Glutamatergic neuron (in vitro differentiated cells): ENCODE data around the gene FBXL5. TPM values are rescaled to one million over a fixed set of nuclear protein-coding genes. Genes with fewer than 3 reads are reported as not detected.

ENCODE experiments used
- DNase-seq: peaks from one replicate; pipeline ENCODE4 v3.0.0; 2022
- H3K27ac Mint-ChIP-seq: one replicate; pipeline ENCODE4 v1.8.0; 2020; ENCODE audit warnings: mild to moderate bottlenecking, mixed read lengths, inconsistent platforms; ENCODE audit not compliant: unreplicated experiment
- H3K27me3 Mint-ChIP-seq: one replicate; pipeline ENCODE4 v1.8.0; 2020; ENCODE audit warnings: mild to moderate bottlenecking, moderate library complexity, mixed read lengths, inconsistent platforms; ENCODE audit not compliant: unreplicated experiment
- H3K36me3 Mint-ChIP-seq: one replicate; pipeline ENCODE4 v1.8.0; 2020; ENCODE audit warnings: mild to moderate bottlenecking, mixed read lengths, inconsistent platforms; ENCODE audit not compliant: unreplicated experiment
- H3K4me1 Mint-ChIP-seq: one replicate; pipeline ENCODE4 v1.8.0; 2020; ENCODE audit warnings: mild to moderate bottlenecking, low read depth, mixed read lengths, inconsistent platforms; ENCODE audit not compliant: unreplicated experiment
- H3K4me3 Mint-ChIP-seq: one replicate; pipeline ENCODE4 v1.8.0; 2020; ENCODE audit warnings: mild to moderate bottlenecking, mixed read lengths, inconsistent platforms; ENCODE audit not compliant: unreplicated experiment
- H3K9me3 Mint-ChIP-seq: one replicate; pipeline ENCODE4 v1.8.0; 2020; ENCODE audit warnings: mild to moderate bottlenecking, moderate library complexity, mixed read lengths, inconsistent platforms; ENCODE audit not compliant: unreplicated experiment
- total RNA-seq: library from RNA; stranded (reverse); fragmentation: NEBNext Ultra II Directional; extraction: Animal tissue kit (Norgen Biotek cat#: 25700); gene quantifications from one replicate; pipeline ENCODE4 v1.2.1, GENCODE V29; 2021; ENCODE audit not compliant: unreplicated experiment
- TF ChIP-seq, protein P1 (sequence below): fragments of 200-600 bp; sonication (generic); IDR thresholded peaks from one replicate; pipeline ENCODE4 v1.5.0; 2021; ENCODE audit not compliant: partially characterized antibody, unreplicated experiment

The FBXL5 gene
- total RNA-seq, 1 donor from 2014 or later, result 62.2 TPM

DNA sequence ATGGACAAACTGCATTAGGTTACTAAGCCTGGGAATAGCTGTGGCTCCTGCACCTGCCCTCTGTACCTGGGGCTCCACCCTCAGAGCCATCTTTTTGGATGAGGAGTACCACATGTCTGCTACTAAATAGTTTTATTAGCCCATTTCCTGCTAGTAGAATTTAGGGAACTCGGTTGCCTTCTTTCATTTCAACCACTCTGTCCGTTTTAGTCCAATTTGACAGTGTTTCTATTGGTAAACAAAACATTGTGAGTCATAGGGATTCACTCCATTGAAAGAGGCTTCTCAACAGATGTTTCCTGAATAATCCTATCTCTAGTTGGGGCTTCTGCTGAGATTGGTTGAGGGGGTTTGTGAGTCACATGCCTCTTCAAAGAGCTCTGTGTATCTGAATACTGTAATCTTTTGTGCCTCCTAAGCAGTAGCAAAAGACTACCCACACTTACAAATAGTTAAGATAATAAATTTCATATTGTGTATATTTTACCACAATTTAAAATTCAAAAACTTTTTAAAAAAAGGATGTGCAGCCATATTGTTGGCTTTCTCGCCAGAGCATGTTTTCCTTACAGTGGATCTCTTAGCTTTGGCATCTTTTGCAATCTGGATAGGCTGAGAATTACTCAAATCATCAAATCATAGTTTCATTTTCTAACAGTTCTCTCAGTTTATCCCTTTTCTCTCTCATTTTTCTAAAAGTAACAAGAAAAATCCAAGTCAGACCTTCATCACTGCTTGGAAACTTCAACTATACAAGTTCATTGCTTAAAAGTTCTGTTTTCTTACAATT lies 36.4 kb upstream of the FBXL5 start:
- H3K4me1 Mint-ChIP-seq, result no peaks in the 10 kb centered on the region
- H3K36me3 Mint-ChIP-seq, result no peaks in the 10 kb centered on the region
- no peaks in the 10 kb centered on the region for H3K27me3 Mint-ChIP-seq
- H3K9me3 Mint-ChIP-seq, result peaks cover 4% of the 10 kb centered on the region
- no peak overlapping the region for H3K27ac Mint-ChIP-seq
- H3K4me3 Mint-ChIP-seq, result no peak overlapping the region
- no peak for DNase-seq
- TF ChIP-seq, protein P1, sequence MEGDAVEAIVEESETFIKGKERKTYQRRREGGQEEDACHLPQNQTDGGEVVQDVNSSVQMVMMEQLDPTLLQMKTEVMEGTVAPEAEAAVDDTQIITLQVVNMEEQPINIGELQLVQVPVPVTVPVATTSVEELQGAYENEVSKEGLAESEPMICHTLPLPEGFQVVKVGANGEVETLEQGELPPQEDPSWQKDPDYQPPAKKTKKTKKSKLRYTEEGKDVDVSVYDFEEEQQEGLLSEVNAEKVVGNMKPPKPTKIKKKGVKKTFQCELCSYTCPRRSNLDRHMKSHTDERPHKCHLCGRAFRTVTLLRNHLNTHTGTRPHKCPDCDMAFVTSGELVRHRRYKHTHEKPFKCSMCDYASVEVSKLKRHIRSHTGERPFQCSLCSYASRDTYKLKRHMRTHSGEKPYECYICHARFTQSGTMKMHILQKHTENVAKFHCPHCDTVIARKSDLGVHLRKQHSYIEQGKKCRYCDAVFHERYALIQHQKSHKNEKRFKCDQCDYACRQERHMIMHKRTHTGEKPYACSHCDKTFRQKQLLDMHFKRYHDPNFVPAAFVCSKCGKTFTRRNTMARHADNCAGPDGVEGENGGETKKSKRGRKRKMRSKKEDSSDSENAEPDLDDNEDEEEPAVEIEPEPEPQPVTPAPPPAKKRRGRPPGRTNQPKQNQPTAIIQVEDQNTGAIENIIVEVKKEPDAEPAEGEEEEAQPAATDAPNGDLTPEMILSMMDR, result no peak

DNA sequence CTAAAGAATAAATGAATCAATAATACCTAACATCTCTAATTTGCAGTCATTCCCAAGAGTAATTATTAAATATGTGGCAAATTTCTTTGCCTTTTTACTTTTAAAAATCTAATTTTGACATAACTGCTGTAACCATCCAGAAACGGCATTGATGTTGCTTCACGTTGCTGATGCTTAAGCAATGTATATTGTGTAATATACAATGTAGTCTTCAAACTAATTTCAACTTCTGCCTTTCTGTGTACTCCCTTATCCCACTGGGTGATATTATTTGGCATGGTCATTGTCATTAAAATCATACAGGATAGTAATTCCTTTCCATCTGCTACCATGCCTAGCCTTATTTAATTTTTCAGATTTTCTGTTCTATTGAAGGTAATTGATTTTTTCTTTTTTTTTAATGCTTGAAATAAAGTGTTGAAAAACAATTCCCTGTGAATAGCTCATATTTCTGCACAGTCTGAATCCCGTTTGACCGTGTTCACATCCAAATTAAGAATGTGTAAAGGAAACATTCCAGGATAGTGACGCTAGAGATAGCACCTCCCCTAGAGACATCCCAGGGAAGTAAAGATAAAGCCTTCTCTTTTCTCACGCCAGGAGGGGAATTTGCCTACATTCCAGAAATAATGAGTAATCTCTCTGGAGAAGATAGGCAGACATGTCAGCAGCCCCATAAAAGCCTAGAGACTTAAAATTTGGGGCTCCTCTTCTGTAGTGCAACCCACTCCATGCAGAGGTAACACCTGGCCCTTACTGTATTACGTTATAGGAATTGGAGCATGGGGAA lies 35.1 kb upstream of the FBXL5 start:
- Mint-ChIP-seq H3K36me3 (no peaks in the 10 kb centered on the region), H3K27me3 (no peaks in the 10 kb centered on the region), H3K4me1 (no peaks in the 10 kb centered on the region), H3K4me3 (no peak overlapping the region), H3K27ac (no peak overlapping the region), H3K9me3 (peaks cover 4% of the 10 kb centered on the region)
- no peak for DNase-seq
- TF ChIP-seq, protein P1, result no peak

DNA sequence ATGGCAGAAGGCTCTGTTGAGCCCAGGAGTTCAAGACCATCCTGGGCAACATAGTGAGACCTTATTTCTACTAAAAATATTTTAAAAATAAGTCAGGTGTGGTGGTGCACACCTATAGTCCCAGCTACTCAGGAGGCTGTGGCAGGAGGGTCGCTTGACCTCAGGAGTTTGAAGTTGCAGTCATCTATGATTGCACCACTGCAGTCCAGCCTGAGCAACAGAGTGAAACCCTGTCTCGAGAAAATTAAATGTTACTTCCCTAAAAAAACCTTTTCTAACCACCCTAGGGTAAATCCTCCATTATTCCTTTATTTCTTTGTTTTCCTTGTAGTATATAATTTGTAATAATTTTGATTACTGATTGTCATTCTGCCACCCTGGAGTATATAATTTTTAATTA lies 34.4 kb upstream of the FBXL5 start:
- H3K27me3 Mint-ChIP-seq, result no peaks in the 10 kb centered on the region
- H3K9me3 Mint-ChIP-seq, result peaks cover 4% of the 10 kb centered on the region
- H3K4me3 Mint-ChIP-seq, result no peak overlapping the region
- TF ChIP-seq, protein P1, result no peak
- H3K36me3 Mint-ChIP-seq, result no peaks in the 10 kb centered on the region
- H3K4me1 Mint-ChIP-seq, result no peaks in the 10 kb centered on the region
- DNase-seq, result no peak
- H3K27ac Mint-ChIP-seq, result no peak overlapping the region

DNA sequence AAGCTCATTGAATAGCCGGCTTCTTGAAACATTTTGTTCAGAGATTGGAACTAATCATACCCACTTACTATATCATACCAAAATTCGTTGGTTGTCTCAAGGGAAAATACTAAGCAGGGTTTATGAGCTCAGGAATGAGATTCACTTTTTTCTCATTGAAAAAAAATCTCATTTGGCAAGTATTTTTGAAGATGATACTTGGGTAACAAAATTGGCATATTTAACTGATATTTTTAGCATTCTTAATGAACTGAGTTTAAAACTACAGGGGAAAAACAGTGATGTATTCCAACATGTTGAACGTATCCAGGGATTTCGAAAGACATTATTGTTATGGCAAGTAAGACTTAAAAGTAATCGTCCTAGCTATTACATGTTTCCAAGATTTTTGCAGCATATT lies 32.9 kb upstream of the FBXL5 start:
- Mint-ChIP-seq H3K36me3 (no peaks in the 10 kb centered on the region), H3K9me3 (peaks cover 2% of the 10 kb centered on the region), H3K4me3 (no peak overlapping the region), H3K27me3 (no peaks in the 10 kb centered on the region), H3K27ac (no peak overlapping the region), H3K4me1 (peaks cover 6% of the 10 kb centered on the region)
- no peak for DNase-seq
- TF ChIP-seq, protein P1, result no peak

DNA sequence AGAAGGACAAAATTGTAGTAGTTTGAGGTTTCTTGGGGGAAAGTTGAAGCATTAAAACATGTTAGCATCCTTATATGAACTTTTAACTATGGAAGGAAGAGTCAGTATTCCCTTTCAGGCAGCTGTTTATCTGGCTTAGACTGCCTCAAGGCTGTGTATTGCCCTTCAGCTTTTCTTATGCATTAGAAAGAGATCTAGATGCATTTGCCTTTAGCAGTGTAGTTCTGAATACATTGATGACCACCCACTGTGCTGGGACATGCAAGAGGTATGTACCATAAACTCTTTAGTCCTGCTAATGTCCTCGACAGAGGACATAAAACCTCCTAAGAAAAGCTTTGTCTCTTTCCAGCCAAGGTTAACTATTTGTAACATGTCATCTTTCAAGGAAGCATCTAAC lies 29.3 kb upstream of the FBXL5 start:
- Mint-ChIP-seq H3K27me3 (peaks cover 3% of the 10 kb centered on the region), H3K9me3 (peaks cover 7% of the 10 kb centered on the region), H3K4me1 (peaks cover 13% of the 10 kb centered on the region), H3K36me3 (no peaks in the 10 kb centered on the region), H3K4me3 (no peak overlapping the region), H3K27ac (no peak overlapping the region)
- TF ChIP-seq, protein P1, result no peak
- DNase-seq, result no peak
